ACHN (cell line): ENCODE data around the gene WNT3A.
"Not testable (repeated sequence)": the region's sequence is repeated elsewhere in the genome, so short reads cannot be mapped to it uniquely, and the experiment has no call there.

Experiments
- DNase-seq: peaks from one replicate; pipeline ENCODE4 v3.0.0-alpha.2; 2015
- in situ Hi-C: cut with HindIII; loops from 2 replicates; pipeline ENCODE4 v1.10.0; 2017; ENCODE audit warnings: low sequenced_read_pairs, low pct_ligation_motif_present, low pct_unique_long_range_greater_than_20kb

Gene WNT3A

GRCh38 chr1:228006786-228007048, at the start of gene WNT3A:
Gene WNT3A (plus strand): TSS chr1:228006998. CDS start chr1:228007129, 131 bp downstream.
- in situ Hi-C loops, result no loop called here
- DNase-seq, result no peak

GRCh38 chr1:227958617-227959324, 48.0 kb upstream of the WNT3A start:
- no peak for DNase-seq
- in situ Hi-C loops, result no loop called here

- in situ Hi-C loops, result no loop called here
Observed at GRCh38 chr1:227959325-227959860, 47.4 kb upstream of the WNT3A start.

GRCh38 chr1:227961651-227962466, 44.9 kb upstream of the WNT3A start:
- in situ Hi-C loops, result no loop called here
- DNase-seq, result no peak

More at GRCh38 chr1:227959325-227959860, 47.4 kb upstream of the WNT3A start:
- no peak for DNase-seq

- in situ Hi-C loops, result not testable (repeated sequence)
Observed at GRCh38 chr1:227966733-227967132, 40.1 kb upstream of the WNT3A start.

GRCh38 chr1:227967815-227968214, 39.0 kb upstream of the WNT3A start:
- DNase-seq, in situ Hi-C loops: not testable (repeated sequence)

More at GRCh38 chr1:227966733-227967132, 40.1 kb upstream of the WNT3A start:
- peak; percentile 18 for DNase-seq

- DNase-seq, in situ Hi-C loops: not testable (repeated sequence)
Observed at GRCh38 chr1:227970076-227970995, 36.5 kb upstream of the WNT3A start.

GRCh38 chr1:227971216-227971615, 35.6 kb upstream of the WNT3A start:
- in situ Hi-C loops, DNase-seq: not testable (repeated sequence)

GRCh38 chr1:227971643-227972282, 35.0 kb upstream of the WNT3A start:
- DNase-seq, in situ Hi-C loops: not testable (repeated sequence)

- in situ Hi-C loops, DNase-seq: not testable (repeated sequence)
Observed at GRCh38 chr1:227972283-227972679, 34.5 kb upstream of the WNT3A start.

- in situ Hi-C loops, DNase-seq: not testable (repeated sequence)
Observed at GRCh38 chr1:227972843-227973374, 33.9 kb upstream of the WNT3A start.

- DNase-seq, in situ Hi-C loops: not testable (repeated sequence)
Observed at GRCh38 chr1:227973724-227974288, 33.0 kb upstream of the WNT3A start.

GRCh38 chr1:227975583-227976283, 31.1 kb upstream of the WNT3A start:
- DNase-seq, in situ Hi-C loops: not testable (repeated sequence)

- DNase-seq, result no peak
- in situ Hi-C loops, result no loop called here
Observed at GRCh38 chr1:227987181-227987580, 19.6 kb upstream of the WNT3A start.

- DNase-seq, result no peak
- in situ Hi-C loops, result no loop called here
Observed at GRCh38 chr1:227994632-227995300, 12.0 kb upstream of the WNT3A start.

GRCh38 chr1:227996187-227996950, 10.4 kb upstream of the WNT3A start:
- DNase-seq, result no peak
- in situ Hi-C loops, result no loop called here
